ENCODE data around the gene STMN3. TPM values are rescaled to one million over a fixed set of nuclear protein-coding genes. Genes with fewer than 3 reads are reported as not detected.

STMN3 gene
- total RNA-seq, 1 donor = 1.1 TPM

- no peaks in the 10 kb centered on the region for H3K9me3 ChIP-seq (ENCODE audit: low read depth, low read length)
- H3K27me3 ChIP-seq (ENCODE audit: insufficient read depth, low read length) = no peaks in the 10 kb centered on the region
- H2AFZ ChIP-seq (ENCODE audit: low read length) = no peak overlapping the region
- peaks cover 20% of the 10 kb centered on the region for H3K4me1 ChIP-seq (ENCODE audit: insufficient read depth, low read length)
- no peak for DNase-seq (ENCODE audit: insufficient read length, low spot score, missing footprints)
- no peak for TF ChIP-seq CTCF (IDR thresholded peaks at IDR 0.05; ENCODE audit: extremely low read depth, low read depth, low read length)
- H4K20me1 ChIP-seq (ENCODE audit: insufficient read depth, low read length) = no peaks in the 10 kb centered on the region
- H3K79me2 ChIP-seq (ENCODE audit: insufficient read depth, low read length) = no peaks in the 10 kb centered on the region
- H3K4me2 ChIP-seq (ENCODE audit: insufficient read depth, low read length) = no peak overlapping the region
- no peak overlapping the region for H3K4me3 ChIP-seq (ENCODE audit: insufficient read depth, low read length)
- peak overlapping the region; percentile 79 for H3K27ac ChIP-seq (ENCODE audit: low read depth, low read length)
- peaks cover 6% of the 10 kb centered on the region for H3K36me3 ChIP-seq (ENCODE audit: insufficient read depth, low read length)
Measured at GRCh38 chr20:63685269-63686026, 32.2 kb upstream of the STMN3 start.

- Histone ChIP-seq H3K79me2 (ENCODE audit: insufficient read depth, low read length) (no peaks in the 10 kb centered on the region), H4K20me1 (ENCODE audit: insufficient read depth, low read length) (no peaks in the 10 kb centered on the region), H3K27me3 (ENCODE audit: insufficient read depth, low read length) (no peaks in the 10 kb centered on the region), H3K4me3 (ENCODE audit: insufficient read depth, low read length) (peak overlapping the region; percentile 25), H3K9me3 (ENCODE audit: low read depth, low read length) (no peaks in the 10 kb centered on the region), H3K36me3 (ENCODE audit: insufficient read depth, low read length) (peaks cover 14% of the 10 kb centered on the region), H3K27ac (ENCODE audit: low read depth, low read length) (peak overlapping the region; percentile 75), H3K4me2 (ENCODE audit: insufficient read depth, low read length) (peak overlapping the region; percentile 22), H3K4me1 (ENCODE audit: insufficient read depth, low read length) (peaks cover 20% of the 10 kb centered on the region), H2AFZ (ENCODE audit: low read length) (no peak overlapping the region)
- TF ChIP-seq CTCF (IDR thresholded peaks at IDR 0.05; ENCODE audit: extremely low read depth, low read depth, low read length) = no peak
- peak; percentile 99 for DNase-seq (ENCODE audit: insufficient read length, low spot score, missing footprints)
Measured at GRCh38 chr20:63682384-63683139, 29.3 kb upstream of the STMN3 start.

- Histone ChIP-seq H3K4me3 (ENCODE audit: insufficient read depth, low read length) (no peak overlapping the region), H3K36me3 (ENCODE audit: insufficient read depth, low read length) (peaks cover 21% of the 10 kb centered on the region), H2AFZ (ENCODE audit: low read length) (no peak overlapping the region), H4K20me1 (ENCODE audit: insufficient read depth, low read length) (no peaks in the 10 kb centered on the region), H3K27me3 (ENCODE audit: insufficient read depth, low read length) (no peaks in the 10 kb centered on the region), H3K4me2 (ENCODE audit: insufficient read depth, low read length) (no peak overlapping the region), H3K9me3 (ENCODE audit: low read depth, low read length) (no peaks in the 10 kb centered on the region), H3K4me1 (ENCODE audit: insufficient read depth, low read length) (peaks cover 17% of the 10 kb centered on the region), H3K79me2 (ENCODE audit: insufficient read depth, low read length) (no peaks in the 10 kb centered on the region), H3K27ac (ENCODE audit: low read depth, low read length) (peak overlapping the region; percentile 75)
- no peak for DNase-seq (ENCODE audit: insufficient read length, low spot score, missing footprints)
- TF ChIP-seq CTCF (IDR thresholded peaks at IDR 0.05; ENCODE audit: extremely low read depth, low read depth, low read length) = no peak
Measured at GRCh38 chr20:63681609-63682142, 28.5 kb upstream of the STMN3 start.

Data from osteoblast (primary cell).